IPS-NIHi7 (cell line): ENCODE measurements around the gene GGA2.

Experiments
- DNase-seq: peaks from one replicate; pipeline ENCODE4 v3.0.0; 2012; ENCODE audit warnings: mixed read lengths; ENCODE audit errors: extremely low spot score

GGA2 gene

DNA sequence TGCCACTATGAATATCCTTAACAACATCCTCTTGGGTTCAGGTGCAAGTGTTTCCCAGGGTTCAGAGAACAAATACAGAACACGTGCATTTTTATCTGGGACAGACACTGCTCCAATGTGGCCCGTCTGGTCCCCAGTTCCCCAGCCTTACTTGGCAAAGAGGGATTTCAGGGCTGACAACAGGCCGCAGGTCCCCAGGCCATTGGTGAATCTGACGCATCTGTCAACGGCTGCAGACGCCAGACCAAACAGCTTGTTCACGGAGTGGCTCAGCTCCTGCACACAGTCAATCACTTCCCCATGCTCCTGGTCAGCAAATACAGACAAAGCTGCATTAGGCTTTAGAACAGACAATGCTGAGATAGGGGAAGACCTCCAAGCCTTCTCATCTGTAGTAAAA, 93.5 kb downstream of the GGA2 start:
- no peak for DNase-seq

DNA sequence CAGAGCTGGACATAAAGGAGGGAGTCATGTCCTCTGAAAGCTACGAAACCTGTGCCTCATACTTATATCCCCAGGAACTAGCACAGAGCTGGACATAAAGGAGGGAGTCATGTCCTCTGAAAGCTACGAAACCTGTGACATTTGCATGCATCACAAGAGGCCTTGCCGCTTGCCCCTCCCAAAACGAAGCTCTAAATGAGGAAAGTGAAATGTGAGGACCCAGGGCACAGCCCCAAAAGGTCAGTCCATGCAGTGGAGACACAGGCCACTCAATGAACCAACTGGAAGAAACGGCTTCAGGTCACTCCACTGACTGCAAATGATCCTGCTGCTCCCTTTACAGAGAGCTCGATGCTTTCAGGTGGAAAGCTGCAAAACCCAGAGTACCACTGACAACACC, 95.6 kb downstream of the GGA2 start:
- no peak for DNase-seq
